Caco-2 (cell line): Measurements from ENCODE around the gene IQSEC2. TPM values are rescaled to one million over a fixed set of nuclear protein-coding genes. Genes with fewer than 3 reads are reported as not detected.
A peak's percentile ranks its signal among the peaks of the same experiment; 100 is the strongest.

ENCODE experiments used
- BruUV-seq: library from RNA; stranded (reverse); fragments of 400-500 nt; replicated peaks from 2 replicates; lab custom pipeline; 2021; lab: Mats Ljungman, UMichigan
- CTCF ChIA-PET: fragments of 300-600 bp; sonication (Branson Sonifier 250); formaldehyde crosslinking; loops from one replicate; lab custom pipeline; 2022; ENCODE audit warnings: antibody characterized with exemption; lab: Charles Lee
- POLR2A ChIA-PET: fragments of 300-600 bp; sonication (Branson Sonifier 250); formaldehyde crosslinking; loops from one replicate; lab custom pipeline; 2022; ENCODE audit warnings: antibody characterized with exemption; lab: Charles Lee
- DNase-seq, 2 experiments: peaks; one replicate each; pipeline versions ENCODE4 v3.0.0 to v3.0.0-alpha.2; 2020 to 2022
- H3K27me3 ChIP-seq: replicated peaks from 2 replicates; pipeline ENCODE4 v1.6.0; 2011; ENCODE audit warnings: low read length; ENCODE audit not compliant: control insufficient read depth, insufficient read depth
- H3K36me3 ChIP-seq: 2 replicates; pipeline ENCODE4 v1.5.1; 2011; ENCODE audit warnings: low read length; ENCODE audit not compliant: control insufficient read depth, insufficient read depth
- H3K4me1 ChIP-seq: fragments of 250-450 bp; sonication (Bioruptor Pico); 2 replicates; pipeline ENCODE4 v1.5.1; 2020; ENCODE audit warnings: mild to moderate bottlenecking
- H3K4me3 ChIP-seq: 2 replicates; pipeline ENCODE4 v1.5.1; 2011; ENCODE audit warnings: low read depth, mild to moderate bottlenecking, control low read depth, low read length
- H3K9me3 ChIP-seq: fragments of 250-450 bp; sonication (Bioruptor Pico); 2 replicates; pipeline ENCODE4 v1.5.1; 2020; ENCODE audit warnings: mild to moderate bottlenecking, moderate library complexity
- H3K27ac Mint-ChIP-seq: one replicate; pipeline ENCODE4 v1.8.0; 2022; ENCODE audit warnings: mixed read lengths; ENCODE audit not compliant: unreplicated experiment
- H3K27me3 Mint-ChIP-seq: one replicate; pipeline ENCODE4 v1.8.0; 2022; ENCODE audit warnings: mixed read lengths; ENCODE audit not compliant: insufficient read depth, unreplicated experiment
- H3K36me3 Mint-ChIP-seq: one replicate; pipeline ENCODE4 v1.8.0; 2022; ENCODE audit warnings: mild to moderate bottlenecking, mixed read lengths; ENCODE audit not compliant: insufficient read depth, unreplicated experiment
- H3K4me1 Mint-ChIP-seq: one replicate; pipeline ENCODE4 v1.8.0; 2022; ENCODE audit warnings: low read depth, mixed read lengths; ENCODE audit not compliant: unreplicated experiment
- H3K4me3 Mint-ChIP-seq: one replicate; pipeline ENCODE4 v1.8.0; 2022; ENCODE audit warnings: mild to moderate bottlenecking, moderate library complexity, mixed read lengths; ENCODE audit not compliant: unreplicated experiment
- H3K9me3 Mint-ChIP-seq: one replicate; pipeline ENCODE4 v1.8.0; 2022; ENCODE audit warnings: mixed read lengths; ENCODE audit not compliant: unreplicated experiment
- CTCF ChIP-seq, 2 experiments: fragments of 200-600 bp in 1 of 2; IDR thresholded peaks; 1 replicate in 1 of 2; 2 replicates in 1 of 2; pipeline versions ENCODE4 v1.5.1 to v1.8.0; 2011 to 2022; ENCODE audit warnings: antibody characterized with exemption in 1 of 2, control low read depth in 1 of 2, inconsistent platforms in 1 of 2, low read depth in 1 of 2, low read length in 1 of 2, mild to moderate bottlenecking in 1 of 2, moderate library complexity in 1 of 2; ENCODE audit not compliant: insufficient read depth in 1 of 2, severe bottlenecking in 1 of 2, unreplicated experiment in 1 of 2
- intact Hi-C: fragments of 100-400 bp; cut with micrococcal nuclease; formaldehyde crosslinking; loops from one replicate; pipeline ENCODE4 v1.10.0; 2022; ENCODE audit not compliant: unreplicated experiment
- total RNA-seq: library from RNA; stranded (reverse); gene quantifications from 2 replicates; pipeline ENCODE4 v1.2.3, GENCODE V29; 2022

The IQSEC2 gene
- total RNA-seq, 1 experiment from 2014 or later, result 1.8 TPM

GRCh38 chrX:53316111-53316859 lies 34.9 kb upstream of the IQSEC2 start:
- H3K36me3 ChIP-seq, result no peaks in the 10 kb centered on the region
- no peak for TF ChIP-seq CTCF (IDR thresholded peaks at IDR 0.05; ENCODE audit: insufficient read depth in 1 of 2, low read depth in 1 of 2, low read length in 1 of 2, severe bottlenecking in 1 of 2, unreplicated experiment in 1 of 2)
- intact Hi-C loops, result no loop called here
- Mint-ChIP-seq H3K4me1 (peaks cover 6% of the 10 kb centered on the region), H3K36me3 (no peaks in the 10 kb centered on the region), H3K27ac (no peak overlapping the region), H3K27me3 (peaks cover 11% of the 10 kb centered on the region), H3K9me3 (no peaks in the 10 kb centered on the region), H3K4me3 (peak overlapping the region; percentile 33)
- ChIA-PET CTCF (interaction anchor here (0.7 to 1.8 kb wide), 2 partner anchors 120 to 266 kb away, joined by 3 to 5 read pairs; no protein-coding TSS in a partner anchor), POLR2A (no interaction called here)
- no peak for DNase-seq
- H3K4me3 ChIP-seq, result no peak overlapping the region
- no peaks in the 10 kb centered on the region for H3K4me1 ChIP-seq
- no peaks in the 10 kb centered on the region for H3K9me3 ChIP-seq
- BruUV-seq, result no TSS peak
- no peaks in the 10 kb centered on the region; the same call in 1 of the 2 replicates for H3K27me3 ChIP-seq

GRCh38 chrX:53313728-53314105 lies 32.3 kb upstream of the IQSEC2 start:
- Mint-ChIP-seq H3K27ac (no peak overlapping the region), H3K9me3 (no peaks in the 10 kb centered on the region), H3K27me3 (peaks cover 4% of the 10 kb centered on the region), H3K4me1 (peaks cover 6% of the 10 kb centered on the region), H3K36me3 (no peaks in the 10 kb centered on the region), H3K4me3 (no peak overlapping the region)
- no peak for DNase-seq
- no TSS peak for BruUV-seq
- H3K9me3 ChIP-seq, result no peaks in the 10 kb centered on the region
- POLR2A ChIA-PET, result no interaction called here
- H3K27me3 ChIP-seq, result no peaks in the 10 kb centered on the region
- TF ChIP-seq CTCF (IDR thresholded peaks at IDR 0.05; ENCODE audit: insufficient read depth in 1 of 2, low read depth in 1 of 2, low read length in 1 of 2, severe bottlenecking in 1 of 2, unreplicated experiment in 1 of 2), result no peak
- CTCF ChIA-PET, result interaction anchor here (1.4 to 1.8 kb wide), 4 partner anchors 70 to 233 kb away, joined by 4 to 7 read pairs (median 6); no protein-coding TSS in a partner anchor
- intact Hi-C loops, result loop anchor here (5.0 kb wide), 1 partner anchor 169 kb away; no protein-coding TSS in a partner anchor
- H3K36me3 ChIP-seq, result no peaks in the 10 kb centered on the region
- no peak overlapping the region for H3K4me3 ChIP-seq
- no peaks in the 10 kb centered on the region for H3K4me1 ChIP-seq

DNA sequence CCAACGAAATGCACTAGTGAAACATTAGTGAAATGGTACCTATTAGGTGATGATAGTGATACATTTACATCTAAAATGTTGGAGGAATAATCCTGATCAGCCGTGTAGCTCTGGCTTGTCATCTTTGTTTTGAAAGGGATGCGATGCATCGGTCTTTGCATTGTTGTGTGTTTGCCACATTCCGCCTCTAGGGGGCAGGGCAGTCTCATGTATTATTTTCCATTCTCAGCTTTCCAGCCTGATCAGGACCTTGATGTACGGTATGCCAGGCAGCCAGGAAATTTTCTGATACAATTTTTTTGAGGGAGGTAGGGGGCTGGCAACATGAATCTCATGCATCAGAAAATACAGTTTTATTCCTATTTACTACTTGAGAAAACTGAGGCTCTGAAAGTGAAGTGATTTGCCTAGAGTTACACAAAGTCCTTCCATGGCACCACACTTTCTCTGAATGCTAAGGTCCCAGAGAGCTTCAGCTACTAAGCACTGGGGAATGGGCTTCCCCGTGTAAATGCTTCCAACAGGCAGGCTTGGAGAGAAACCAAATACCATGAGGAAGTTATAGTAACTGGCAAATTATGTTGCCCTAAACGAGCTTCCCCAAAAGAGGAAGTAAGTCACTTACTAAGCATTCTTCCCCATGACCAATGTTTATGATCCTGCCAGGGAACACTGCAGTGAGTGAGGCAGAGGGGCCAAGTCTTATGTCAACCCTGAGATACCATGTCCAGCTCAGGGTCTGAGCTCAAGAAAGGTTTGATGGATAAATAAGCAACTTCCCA lies 31.8 kb upstream of the IQSEC2 start:
- peak; percentile 37 to 66 for DNase-seq
- Mint-ChIP-seq H3K27ac (no peak overlapping the region), H3K4me3 (no peak overlapping the region), H3K36me3 (no peaks in the 10 kb centered on the region), H3K4me1 (peaks cover 6% of the 10 kb centered on the region), H3K9me3 (no peaks in the 10 kb centered on the region), H3K27me3 (peaks cover 7% of the 10 kb centered on the region)
- H3K4me1 ChIP-seq, result no peaks in the 10 kb centered on the region
- intact Hi-C loops, result loop anchor here (5.0 kb wide), 1 partner anchor 169 kb away; no protein-coding TSS in a partner anchor
- H3K27me3 ChIP-seq, result no peaks in the 10 kb centered on the region
- BruUV-seq, result no TSS peak
- ChIA-PET POLR2A (no interaction called here), CTCF (interaction anchor here (0.6 to 1.8 kb wide), 7 partner anchors 9 to 233 kb away, joined by 3 to 7 read pairs (median 5); no protein-coding TSS in a partner anchor)
- H3K9me3 ChIP-seq, result no peaks in the 10 kb centered on the region
- no peak overlapping the region for H3K4me3 ChIP-seq
- no peaks in the 10 kb centered on the region for H3K36me3 ChIP-seq
- TF ChIP-seq CTCF (IDR thresholded peaks at IDR 0.05; ENCODE audit: insufficient read depth in 1 of 2, low read depth in 1 of 2, low read length in 1 of 2, severe bottlenecking in 1 of 2, unreplicated experiment in 1 of 2), result peak; percentile 55 to 56
